ENCODE measurements around the gene JMJD6. TPM values are rescaled to one million over a fixed set of nuclear protein-coding genes. Genes with fewer than 3 reads are reported as not detected.

JMJD6 gene
- total RNA-seq, 2 donors from 2014 or later, result 17.7 to 40.5 TPM

DNA sequence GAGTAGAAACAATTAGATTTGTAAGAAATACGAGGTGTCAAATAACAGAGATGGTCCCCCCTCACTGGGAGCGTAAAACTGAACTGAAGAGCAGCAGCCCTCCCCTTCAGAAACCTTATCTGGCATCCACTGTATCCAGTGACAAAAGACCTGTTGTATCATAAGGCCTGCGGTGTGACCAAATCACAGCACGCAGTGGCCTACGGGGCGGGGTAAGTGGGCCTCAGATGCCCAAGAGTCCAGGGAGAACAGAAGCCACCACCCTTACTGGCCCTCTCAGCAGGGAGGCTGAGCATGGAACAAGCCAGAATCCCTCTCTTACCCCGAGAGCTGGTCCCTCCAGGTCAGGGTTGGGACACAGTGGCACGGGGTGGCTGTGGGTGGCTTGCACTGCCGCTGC, 5.5 kb downstream of the JMJD6 start:
- intact Hi-C loops (cut with DNase I), result no loop called here
- H3K36me3 ChIP-seq, result peaks cover 22 to 26% of the 10 kb centered on the region in 2 donors
- 83% methylated on average over 9 of the region's 9 CpGs for WGBS

DNA sequence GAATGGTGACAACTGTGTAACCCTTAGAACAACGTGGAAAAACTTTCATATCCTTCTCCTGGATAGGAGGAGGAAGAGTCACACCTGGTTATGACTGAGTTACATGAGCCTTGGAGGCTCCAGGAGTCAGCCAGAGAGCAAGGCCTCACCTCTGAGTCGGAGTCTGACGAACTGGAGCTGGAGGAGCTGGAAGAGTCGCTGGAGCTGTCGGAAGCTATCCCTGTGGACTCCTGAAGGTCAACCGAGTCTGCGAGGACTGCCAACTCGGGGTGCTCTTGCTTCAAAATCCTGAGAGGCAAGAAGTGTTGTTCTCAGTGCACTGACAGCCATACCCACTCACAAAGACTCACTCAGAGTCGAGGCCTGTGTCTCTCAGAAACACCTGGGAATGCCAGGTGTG, 6.2 kb downstream of the JMJD6 start:
- no peaks in the 10 kb centered on the region for H3K9me3 ChIP-seq
- 93% methylated on average over 9 of the region's 9 CpGs for WGBS
- TF ChIP-seq POLR2AphosphoS5 (IDR thresholded peaks at IDR 0.05) (no peak), POLR2A (IDR thresholded peaks at IDR 0.05) (no peak), CTCF (IDR thresholded peaks at IDR 0.05) (no peak)

More for the DNA sequence above, 5.5 kb downstream of the JMJD6 start:
- no peak for TF ChIP-seq CTCF (IDR thresholded peaks at IDR 0.05)
- no peak for TF ChIP-seq POLR2AphosphoS5 (IDR thresholded peaks at IDR 0.05)
- no peak for TF ChIP-seq POLR2A (IDR thresholded peaks at IDR 0.05)
- Histone ChIP-seq H3K4me1 (replicated peaks) (peaks cover 12% of the 10 kb centered on the region), H3K27ac (no peak overlapping the region), H3K9me3 (no peaks in the 10 kb centered on the region), H3K27me3 (replicated peaks; ENCODE audit: insufficient read depth) (no peaks in the 10 kb centered on the region), H3K4me3 (no peak overlapping the region)
- no peak for DNase-seq (ENCODE audit: low spot score)

GRCh38 chr17:76718516-76718915, 7.9 kb downstream of the JMJD6 start:
- no peak for DNase-seq (ENCODE audit: low spot score)
- H3K27me3 ChIP-seq (replicated peaks; ENCODE audit: insufficient read depth), result no peaks in the 10 kb centered on the region
- TF ChIP-seq CTCF (IDR thresholded peaks at IDR 0.05) (no peak), POLR2AphosphoS5 (IDR thresholded peaks at IDR 0.05) (no peak), POLR2A (IDR thresholded peaks at IDR 0.05) (no peak)
- no peaks in the 10 kb centered on the region for H3K9me3 ChIP-seq
- 91% methylated on average over 16 of the region's 16 CpGs for WGBS
- H3K4me1 ChIP-seq (replicated peaks), result no peaks in the 10 kb centered on the region
- H3K4me3 ChIP-seq, result no peak overlapping the region
- intact Hi-C loops (cut with DNase I), result loop anchor here (5.0 kb wide), 3 partner anchors 36 to 196 kb away; no protein-coding TSS in a partner anchor
- H3K36me3 ChIP-seq, result peaks cover 22 to 26% of the 10 kb centered on the region in 2 donors
- no peak overlapping the region for H3K27ac ChIP-seq

More for the DNA sequence above, 6.2 kb downstream of the JMJD6 start:
- peaks cover 8% of the 10 kb centered on the region for H3K4me1 ChIP-seq (replicated peaks)
- no peak for DNase-seq (ENCODE audit: low spot score)
- no peak overlapping the region for H3K27ac ChIP-seq
- no peak overlapping the region for H3K4me3 ChIP-seq
- no peaks in the 10 kb centered on the region for H3K27me3 ChIP-seq (replicated peaks; ENCODE audit: insufficient read depth)
- intact Hi-C loops (cut with DNase I), result no loop called here
- H3K36me3 ChIP-seq, result peaks cover 22 to 26% of the 10 kb centered on the region in 2 donors

DNA sequence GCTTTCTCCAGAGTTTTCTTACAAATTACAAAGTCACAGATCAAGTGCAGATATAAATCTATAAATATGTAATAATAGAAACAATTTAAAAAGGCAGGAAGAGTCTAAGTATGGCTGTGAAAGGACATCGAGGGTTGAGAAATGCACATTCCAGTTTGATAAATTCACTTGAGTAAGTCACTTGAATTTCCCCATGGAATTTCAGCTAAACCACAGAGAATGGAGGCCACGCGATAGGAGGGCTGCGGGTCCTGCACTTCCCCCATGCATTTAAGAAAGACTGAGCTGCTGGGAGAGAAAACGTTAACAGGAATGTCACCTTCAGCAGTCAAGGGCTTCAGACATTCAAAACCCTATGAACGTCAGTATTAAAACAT, 9.6 kb downstream of the JMJD6 start:
- Histone ChIP-seq H3K4me1 (replicated peaks) (peaks cover 2% of the 10 kb centered on the region), H3K27me3 (replicated peaks; ENCODE audit: insufficient read depth) (no peaks in the 10 kb centered on the region), H3K9me3 (no peaks in the 10 kb centered on the region), H3K36me3 (peaks cover 17 to 23% of the 10 kb centered on the region in 2 donors), H3K4me3 (no peak overlapping the region), H3K27ac (no peak overlapping the region)
- TF ChIP-seq CTCF (IDR thresholded peaks at IDR 0.05), result no peak
- no peak for TF ChIP-seq POLR2AphosphoS5 (IDR thresholded peaks at IDR 0.05)
- no peak for TF ChIP-seq POLR2A (IDR thresholded peaks at IDR 0.05)
- DNase-seq (ENCODE audit: low spot score), result no peak
- intact Hi-C loops (cut with DNase I), result loop anchor here (5.0 kb wide), 3 partner anchors 35 to 195 kb away; no protein-coding TSS in a partner anchor
- 78% methylated on average over 6 of the region's 6 CpGs for WGBS

GRCh38 chr17:76716146-76716838, 10.1 kb downstream of the JMJD6 start:
- TF ChIP-seq CTCF (IDR thresholded peaks at IDR 0.05), result no peak
- TF ChIP-seq POLR2AphosphoS5 (IDR thresholded peaks at IDR 0.05), result no peak
- TF ChIP-seq POLR2A (IDR thresholded peaks at IDR 0.05), result no peak
- Histone ChIP-seq H3K27ac (no peak overlapping the region), H3K27me3 (replicated peaks; ENCODE audit: insufficient read depth) (no peaks in the 10 kb centered on the region), H3K36me3 (peaks cover 16 to 18% of the 10 kb centered on the region in 2 donors), H3K9me3 (no peaks in the 10 kb centered on the region), H3K4me3 (no peak overlapping the region), H3K4me1 (replicated peaks) (peaks cover 5% of the 10 kb centered on the region)
- intact Hi-C loops (cut with DNase I), result loop anchor here (5.0 kb wide), 3 partner anchors 34 to 194 kb away; no protein-coding TSS in a partner anchor
- 64% methylated on average over 13 of the region's 13 CpGs for WGBS
- DNase-seq (ENCODE audit: low spot score), result no peak
